ENCODE data around the gene LDB2.

GRCh38 chr4:16881151-16881884 lies 17.1 kb downstream of the LDB2 start:
- TF ChIP-seq CTCF (IDR thresholded peaks at IDR 0.05; ENCODE audit: low read depth, low read length, poor library complexity, severe bottlenecking) (no peak), EZH2phosphoT487 (IDR thresholded peaks at IDR 0.05; ENCODE audit: borderline replicate concordance, low read length) (no peak)
